ENCODE data around the gene GCNT3. TPM values are rescaled to one million over a fixed set of nuclear protein-coding genes. Genes with fewer than 3 reads are reported as not detected.

GCNT3 gene
- total RNA-seq, 1 experiment from 2014 or later, result 0.79 TPM

Small RNAs within 50 kb of the gene (small RNA-seq; reads per million reads assigned to genes)
- not detected for gene RNA5SP396

Other genes with a start within 250 kb of the GCNT3 start
- gene MYO1E, start 238.9 kb upstream of the GCNT3 start, total RNA-seq (2014; rRNA removed; shearing (Covaris generic)), result 20.2 and 32.0 TPM in 2 replicates
- gene FAM81A, start 173.6 kb upstream of the GCNT3 start, total RNA-seq (2014; rRNA removed; shearing (Covaris generic)), result 4.1 and 5.0 TPM in 2 replicates
- gene GTF2A2, start 45.7 kb downstream of the GCNT3 start, total RNA-seq (2014; rRNA removed; shearing (Covaris generic)), result 80.3 and 126 TPM in 2 replicates
- gene BNIP2, start 77.5 kb downstream of the GCNT3 start, total RNA-seq (2014; rRNA removed; shearing (Covaris generic)), result 72.0 and 107 TPM in 2 replicates

Data from HT1080 (cell line).